ENCODE data around the gene NIT1.

- TF ChIP-seq FOXA1 (IDR thresholded peaks at IDR 0.05) (no peak), SUZ12 (IDR thresholded peaks at IDR 0.05) (no peak), SP1 (IDR thresholded peaks at IDR 0.05) (no peak), BHLHE40 (IDR thresholded peaks at IDR 0.05; ENCODE audit: borderline replicate concordance) (no peak), ELF4 (IDR thresholded peaks at IDR 0.05) (no peak), PKNOX1 (IDR thresholded peaks at IDR 0.05) (no peak), FOXM1 (IDR thresholded peaks at IDR 0.05; ENCODE audit: borderline replicate concordance) (no peak), LEF1 (IDR thresholded peaks at IDR 0.05; ENCODE audit: borderline replicate concordance) (no peak), FOXK2 (IDR thresholded peaks at IDR 0.05) (no peak), NFRKB (IDR thresholded peaks at IDR 0.05) (no peak), L3MBTL2 (conservative IDR thresholded peaks at IDR 0.05) (no peak), ZNF384 (IDR thresholded peaks at IDR 0.05) (no peak)
Observed at GRCh38 chr1:161168906-161169305, 51.0 kb downstream of the NIT1 start.
